Forelimb muscle (tissue), 1 donor: ENCODE data around the gene RHOA. TPM values are rescaled to one million over a fixed set of nuclear protein-coding genes. Genes with fewer than 3 reads are reported as not detected.

ENCODE experiments used
- DNase-seq: peaks from one replicate; pipeline ENCODE4 v3.0.0-alpha.2; 2013; ENCODE audit warnings: low read depth
- polyA plus RNA-seq: library from polyadenylated mRNA; unstranded; fragments of 120-200 nt; gene quantifications from one replicate; pipeline ENCODE4 v1.2.1, GENCODE V29; 2013; ENCODE audit not compliant: insufficient read length

RHOA gene
- polyA plus RNA-seq, 1 donor, result 402 TPM

- no peak for DNase-seq
Measured at GRCh38 chr3:49327485-49327884, 84.3 kb downstream of the RHOA start.

DNA sequence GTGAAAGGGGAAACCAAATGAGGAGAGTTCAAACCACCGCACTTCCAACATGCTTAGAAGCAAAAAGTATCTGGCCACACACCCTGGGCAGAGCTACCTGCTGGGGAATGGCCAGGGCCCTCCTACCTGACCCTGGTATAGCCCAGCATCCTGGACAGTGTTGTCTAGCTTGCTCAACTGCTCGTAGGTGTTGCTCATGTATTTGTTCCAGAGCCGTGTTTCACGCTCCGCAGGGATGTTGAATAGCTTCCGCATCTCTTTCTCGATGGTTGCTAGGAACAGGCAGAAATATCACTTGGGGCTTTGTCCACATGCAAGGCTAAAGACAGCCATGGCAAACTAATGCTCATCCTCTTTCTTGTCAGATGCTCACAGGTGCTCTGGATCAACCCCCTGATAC lies 87.0 kb downstream of the RHOA start:
- no peak for DNase-seq

- no peak for DNase-seq
Measured at GRCh38 chr3:49316696-49317457, 94.9 kb downstream of the RHOA start.

DNA sequence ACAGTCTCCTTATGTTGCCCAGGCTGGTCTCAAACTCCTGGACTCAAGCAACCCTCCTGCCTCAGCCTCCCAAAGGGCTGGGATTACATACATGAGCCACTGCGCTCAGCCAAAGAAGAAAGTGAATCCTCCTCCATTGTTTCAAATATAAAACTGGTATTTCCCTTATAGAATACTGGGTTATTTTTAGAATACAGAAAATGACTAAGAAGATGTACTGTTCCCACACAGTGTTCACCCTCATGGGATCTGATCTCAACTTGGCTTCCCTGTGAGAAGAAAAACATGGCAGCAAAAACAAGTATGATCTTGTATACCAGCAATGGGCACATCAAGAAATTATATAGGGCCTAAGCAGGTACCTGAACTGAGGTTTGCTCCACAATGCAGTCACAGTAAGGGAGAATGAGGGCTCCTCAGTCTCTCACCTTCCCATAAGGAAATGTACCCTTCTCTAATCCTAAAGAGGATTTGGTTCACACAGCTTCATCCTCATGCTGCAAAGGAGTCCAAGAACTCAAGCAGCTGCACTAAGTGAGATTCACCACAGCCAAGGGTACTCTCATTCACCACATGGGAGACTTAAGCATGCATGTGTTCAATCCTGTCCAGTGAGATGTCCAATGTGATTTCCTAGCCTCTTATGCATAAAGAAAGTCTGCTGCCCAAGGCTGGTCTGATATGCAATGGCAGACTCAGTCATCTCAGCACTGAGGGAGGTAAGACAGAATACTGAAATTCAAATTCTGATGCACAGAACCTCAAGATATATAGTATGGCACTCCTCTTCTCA lies 97.7 kb downstream of the RHOA start:
- no peak for DNase-seq

- DNase-seq, result no peak
Measured at GRCh38 chr3:49311283-49311682, 100.5 kb downstream of the RHOA start.

DNA sequence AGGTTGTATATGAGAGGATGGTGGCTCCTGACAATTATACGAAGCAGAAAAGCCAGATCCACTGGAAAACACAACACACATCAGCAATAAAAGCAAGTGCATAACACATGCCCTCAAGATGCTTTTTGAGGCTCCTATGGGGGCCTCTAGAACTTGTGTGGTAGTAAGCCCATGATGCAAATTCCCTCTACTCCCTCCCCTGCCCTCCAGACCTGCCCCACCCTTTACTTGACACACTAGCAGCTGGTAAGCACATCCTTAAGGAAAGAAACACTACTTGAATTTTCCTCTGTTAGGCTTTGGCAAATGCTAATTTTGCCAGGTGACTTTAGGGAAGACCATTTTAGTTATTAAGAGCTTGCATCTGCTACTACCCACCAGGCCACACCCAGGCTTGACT lies 101.1 kb downstream of the RHOA start:
- no peak for DNase-seq

Other genes starting within 250 kb of the RHOA start
- 13.1 TPM for gene CCDC71, start 245.6 kb downstream of the RHOA start, polyA plus RNA-seq
- gene KLHDC8B, start 240.4 kb downstream of the RHOA start, polyA plus RNA-seq, result 104 TPM
- 9.0 TPM for gene C3orf62, start 134.7 kb downstream of the RHOA start, polyA plus RNA-seq
- 51.2 TPM for gene USP4, start 71.9 kb downstream of the RHOA start, polyA plus RNA-seq
- gene GPX1, start 53.6 kb downstream of the RHOA start, polyA plus RNA-seq, result 126 TPM
- 15.8 TPM for gene TCTA, start 447 bp upstream of the RHOA start, polyA plus RNA-seq
- gene AMT, start 10.5 kb upstream of the RHOA start, polyA plus RNA-seq, result 14.4 TPM
- gene NICN1, start 17.3 kb upstream of the RHOA start, polyA plus RNA-seq, result 17.2 TPM
- gene DAG1, start 58.3 kb upstream of the RHOA start, polyA plus RNA-seq, result 218 TPM
- 1.2 TPM for gene BSN, start 142.5 kb upstream of the RHOA start, polyA plus RNA-seq